ENCODE results near the gene COL18A1. TPM values are rescaled to one million over a fixed set of nuclear protein-coding genes. Genes with fewer than 3 reads are reported as not detected.

COL18A1 gene
- total and polyA plus RNA-seq, 7 experiments from 2014 or later, result 7.0 to 89.8 (median 15.4) TPM

- Histone ChIP-seq H3K27me3 (ENCODE audit: control insufficient read depth in 2 of 2, insufficient read depth in 2 of 2, low read length in 2 of 2) (no peaks in the 10 kb centered on the region), H3K36me3 (ENCODE audit: control insufficient read depth in 2 of 3, insufficient read depth in 3 of 3, low read length in 3 of 3) (peaks cover 0 to 34% (median 0%) of the 10 kb centered on the region in 3 experiments), H3K4me1 (ENCODE audit: control insufficient read depth in 2 of 2, insufficient read depth in 2 of 2, low read length in 2 of 2) (peaks cover 8 to 12% of the 10 kb centered on the region in 2 donors), H3K4me3 (ENCODE audit: low read length) (no peak overlapping the region), H3K9me3 (ENCODE audit: control insufficient read depth in 2 of 3, low read length in 3 of 3) (no peaks in the 10 kb centered on the region), H3K27ac (ENCODE audit: low read depth, low read length) (peak overlapping the region; percentile 63)
- no peaks in the 10 kb centered on the region for H3K27me3 Mint-ChIP-seq
- H3K4me1 Mint-ChIP-seq, result peaks cover 9 to 20% (median 14%) of the 10 kb centered on the region in 7 donors
- intact Hi-C loops (cut with micrococcal nuclease), result no loop called here
- DNase-seq, result peak in 1 of 9 donors; percentile 5
- peaks cover 0 to 7% (median 0%) of the 10 kb centered on the region in 5 donors for H3K36me3 Mint-ChIP-seq
- ChIA-PET POLR2A (no interaction called here), CTCF (no interaction called here)
- H3K27ac Mint-ChIP-seq, result peak overlapping the region in 7 of 9 donors; percentile 38 to 93 (median 84)
- ATAC-seq, result no peak
- no peaks in the 10 kb centered on the region for H3K9me3 Mint-ChIP-seq
- peak overlapping the region in 3 of 10 donors; percentile 2 to 81 (median 71) for H3K4me3 Mint-ChIP-seq
These were observed 128.4 kb downstream of the COL18A1 start for GRCh38 chr21:45533361-45533845.

DNA sequence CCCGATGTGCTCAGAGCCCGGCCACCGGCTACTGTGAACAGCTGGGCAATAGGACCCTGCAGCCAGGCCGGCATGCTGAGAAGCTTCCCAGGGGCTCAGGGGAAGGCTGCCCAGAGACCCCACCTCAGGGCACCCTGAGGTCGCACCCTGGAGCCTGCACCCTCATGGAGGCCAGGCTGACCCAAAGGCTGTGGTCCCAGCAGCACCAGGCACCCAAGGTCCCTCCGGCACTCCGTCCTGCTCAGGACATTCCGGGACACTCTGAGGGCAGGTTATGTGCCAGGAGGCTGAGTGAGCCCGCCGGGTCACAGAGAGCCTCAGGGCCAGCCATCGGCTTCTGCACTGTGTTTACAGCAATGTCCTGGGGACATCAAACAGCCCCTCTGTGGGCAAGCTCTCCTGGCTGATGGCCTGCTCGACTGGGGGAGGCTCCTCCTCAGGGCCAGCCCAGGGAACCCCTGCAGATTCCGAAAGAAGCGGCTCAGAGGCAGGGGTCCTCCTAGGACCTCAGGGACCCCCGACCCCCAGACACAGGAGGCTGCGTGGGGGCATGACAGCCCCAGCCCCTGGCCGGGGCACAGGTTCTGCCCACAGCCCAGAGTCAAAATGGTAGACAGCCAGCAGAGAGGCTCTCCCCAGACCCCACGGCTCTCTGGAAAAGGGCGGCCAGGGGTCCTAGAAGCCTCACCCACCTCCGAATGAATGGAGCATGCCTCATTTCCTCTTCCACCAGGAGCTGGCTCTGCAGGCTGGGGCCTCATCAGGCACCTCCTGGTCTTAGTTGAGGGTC, 129.1 kb downstream of the COL18A1 start:
- ATAC-seq, result no peak
- no peaks in the 10 kb centered on the region for H3K27me3 ChIP-seq (ENCODE audit: control insufficient read depth in 2 of 2, insufficient read depth in 2 of 2, low read length in 2 of 2)
- Mint-ChIP-seq H3K4me1 (peaks cover 9 to 20% (median 14%) of the 10 kb centered on the region in 7 donors), H3K36me3 (peaks cover 0 to 7% (median 0%) of the 10 kb centered on the region in 5 donors), H3K27me3 (no peaks in the 10 kb centered on the region), H3K4me3 (peak overlapping the region in 1 of 10 donors; percentile 12), H3K27ac (peak overlapping the region in 1 of 9 donors; percentile 14), H3K9me3 (no peaks in the 10 kb centered on the region)
- no peaks in the 10 kb centered on the region for H3K9me3 ChIP-seq (ENCODE audit: control insufficient read depth in 2 of 3, low read length in 3 of 3)
- POLR2A ChIA-PET, result no interaction called here
- no peak for DNase-seq
- CTCF ChIA-PET, result no interaction called here
- intact Hi-C loops (cut with micrococcal nuclease), result no loop called here
- H3K27ac ChIP-seq (ENCODE audit: low read depth, low read length), result peak overlapping the region; percentile 63
- peaks cover 0 to 30% (median 0%) of the 10 kb centered on the region in 3 experiments for H3K36me3 ChIP-seq (ENCODE audit: control insufficient read depth in 2 of 3, insufficient read depth in 3 of 3, low read length in 3 of 3)
- H3K4me1 ChIP-seq (ENCODE audit: control insufficient read depth in 2 of 2, insufficient read depth in 2 of 2, low read length in 2 of 2), result peaks cover 8 to 12% of the 10 kb centered on the region in 2 donors
- no peak overlapping the region for H3K4me3 ChIP-seq (ENCODE audit: low read length)

GRCh38 chr21:45534636-45535331, 129.8 kb downstream of the COL18A1 start:
- no peak overlapping the region for H3K27ac ChIP-seq (ENCODE audit: low read depth, low read length)
- H3K4me3 ChIP-seq (ENCODE audit: low read length), result no peak overlapping the region
- H3K4me1 ChIP-seq (ENCODE audit: control insufficient read depth in 2 of 2, insufficient read depth in 2 of 2, low read length in 2 of 2), result peaks cover 8 to 12% of the 10 kb centered on the region in 2 donors
- H3K9me3 Mint-ChIP-seq, result no peaks in the 10 kb centered on the region
- peaks cover 0 to 23% (median 0%) of the 10 kb centered on the region in 3 experiments for H3K36me3 ChIP-seq (ENCODE audit: control insufficient read depth in 2 of 3, insufficient read depth in 3 of 3, low read length in 3 of 3)
- intact Hi-C loops (cut with micrococcal nuclease), result no loop called here
- no peaks in the 10 kb centered on the region for H3K27me3 Mint-ChIP-seq
- H3K9me3 ChIP-seq (ENCODE audit: control insufficient read depth in 2 of 3, low read length in 3 of 3), result no peaks in the 10 kb centered on the region
- peaks cover 11 to 20% (median 14%) of the 10 kb centered on the region in 7 donors for H3K4me1 Mint-ChIP-seq
- POLR2A ChIA-PET, result no interaction called here
- peak overlapping the region in 3 of 9 donors; percentile 59 to 77 (median 62) for H3K27ac Mint-ChIP-seq
- no peak overlapping the region for H3K4me3 Mint-ChIP-seq
- DNase-seq (no peak), ATAC-seq (no peak)
- H3K36me3 Mint-ChIP-seq, result peaks cover 0 to 7% (median 0%) of the 10 kb centered on the region in 5 donors
- CTCF ChIA-PET, result no interaction called here
- H3K27me3 ChIP-seq (ENCODE audit: control insufficient read depth in 2 of 2, insufficient read depth in 2 of 2, low read length in 2 of 2), result no peaks in the 10 kb centered on the region

- intact Hi-C loops (cut with micrococcal nuclease), result no loop called here
- H3K36me3 ChIP-seq (ENCODE audit: control insufficient read depth in 2 of 3, insufficient read depth in 3 of 3, low read length in 3 of 3), result peaks cover 0 to 15% (median 0%) of the 10 kb centered on the region in 3 experiments
- ATAC-seq (peak; percentile 37), DNase-seq (no peak)
- H3K36me3 Mint-ChIP-seq, result peaks cover 0 to 7% (median 0%) of the 10 kb centered on the region in 5 donors
- no peak overlapping the region for H3K4me3 ChIP-seq (ENCODE audit: low read length)
- no peaks in the 10 kb centered on the region for H3K27me3 Mint-ChIP-seq
- CTCF ChIA-PET, result no interaction called here
- H3K27ac Mint-ChIP-seq, result peak overlapping the region in 4 of 9 donors; percentile 5 to 77 (median 60)
- peaks cover 14 to 27% (median 21%) of the 10 kb centered on the region in 7 donors for H3K4me1 Mint-ChIP-seq
- H3K9me3 ChIP-seq (ENCODE audit: control insufficient read depth in 2 of 3, low read length in 3 of 3), result no peaks in the 10 kb centered on the region
- H3K4me3 Mint-ChIP-seq, result no peak overlapping the region
- no peaks in the 10 kb centered on the region for H3K27me3 ChIP-seq (ENCODE audit: control insufficient read depth in 2 of 2, insufficient read depth in 2 of 2, low read length in 2 of 2)
- peaks cover 8 to 12% of the 10 kb centered on the region in 2 donors for H3K4me1 ChIP-seq (ENCODE audit: control insufficient read depth in 2 of 2, insufficient read depth in 2 of 2, low read length in 2 of 2)
- H3K27ac ChIP-seq (ENCODE audit: low read depth, low read length), result no peak overlapping the region
- no peaks in the 10 kb centered on the region for H3K9me3 Mint-ChIP-seq
- POLR2A ChIA-PET, result no interaction called here
These were observed 130.5 kb downstream of the COL18A1 start for GRCh38 chr21:45535341-45536081.

- Histone ChIP-seq H3K27ac (ENCODE audit: low read depth, low read length) (no peak overlapping the region), H3K27me3 (ENCODE audit: control insufficient read depth in 2 of 2, insufficient read depth in 2 of 2, low read length in 2 of 2) (no peaks in the 10 kb centered on the region), H3K9me3 (ENCODE audit: control insufficient read depth in 2 of 3, low read length in 3 of 3) (no peaks in the 10 kb centered on the region), H3K4me1 (ENCODE audit: control insufficient read depth in 2 of 2, insufficient read depth in 2 of 2, low read length in 2 of 2) (peaks cover 10 to 18% of the 10 kb centered on the region in 2 donors), H3K36me3 (ENCODE audit: control insufficient read depth in 2 of 3, insufficient read depth in 3 of 3, low read length in 3 of 3) (peaks cover 0 to 10% (median 0%) of the 10 kb centered on the region in 3 experiments), H3K4me3 (ENCODE audit: low read length) (no peak overlapping the region)
- H3K27me3 Mint-ChIP-seq, result no peaks in the 10 kb centered on the region
- peak overlapping the region in 3 of 9 donors; percentile 59 to 81 (median 60) for H3K27ac Mint-ChIP-seq
- no peak overlapping the region for H3K4me3 Mint-ChIP-seq
- no peak for DNase-seq
- ChIA-PET POLR2A (no interaction called here), CTCF (interaction anchor here (0.5 kb wide), 1 partner anchor 64 kb away, joined by 3 read pairs; no protein-coding TSS in a partner anchor)
- H3K4me1 Mint-ChIP-seq, result peaks cover 20 to 34% (median 27%) of the 10 kb centered on the region in 7 donors
- intact Hi-C loops (cut with micrococcal nuclease), result no loop called here
- ATAC-seq, result no peak
- no peaks in the 10 kb centered on the region for H3K9me3 Mint-ChIP-seq
- peaks cover 0 to 6% (median 0%) of the 10 kb centered on the region in 5 donors for H3K36me3 Mint-ChIP-seq
These were observed 131.5 kb downstream of the COL18A1 start for GRCh38 chr21:45536301-45537081.
